CD4-positive, alpha-beta T cell treated with Interleukin-1 beta for 1 hour (primary cell): ENCODE results near the gene MPPE1.
"Not testable (repeated sequence)": the region's sequence is repeated elsewhere in the genome, so short reads cannot be mapped to it uniquely, and the experiment has no call there.

ENCODE experiments used
- DNase-seq, 2 donors: peaks; one replicate each; pipeline ENCODE4 v3.0.0-alpha.2; 2020 to 2022

The MPPE1 gene

DNA sequence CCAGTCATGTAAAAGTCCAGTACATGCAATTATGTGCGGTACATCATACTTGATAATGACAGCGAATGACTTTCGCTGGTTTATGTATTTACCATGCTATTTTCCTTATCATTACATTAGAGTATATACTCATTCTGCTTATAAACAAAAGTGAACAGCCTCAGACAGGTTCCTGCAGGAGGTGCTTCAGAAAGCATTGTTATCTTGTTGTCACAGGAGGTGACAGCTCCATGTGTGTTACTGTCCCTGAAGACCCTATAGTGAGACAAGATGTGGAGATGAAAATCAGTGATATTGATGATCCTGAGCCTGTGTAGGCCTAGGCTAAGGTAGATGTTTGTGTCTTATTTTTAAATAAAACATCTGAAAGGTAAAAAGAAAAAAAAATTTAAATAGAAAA is 15.3 kb upstream of the MPPE1 start:
- no peak for DNase-seq

- DNase-seq = not testable (repeated sequence)
Observed at GRCh38 chr18:11919522-11919921, 11.4 kb upstream of the MPPE1 start.

DNA sequence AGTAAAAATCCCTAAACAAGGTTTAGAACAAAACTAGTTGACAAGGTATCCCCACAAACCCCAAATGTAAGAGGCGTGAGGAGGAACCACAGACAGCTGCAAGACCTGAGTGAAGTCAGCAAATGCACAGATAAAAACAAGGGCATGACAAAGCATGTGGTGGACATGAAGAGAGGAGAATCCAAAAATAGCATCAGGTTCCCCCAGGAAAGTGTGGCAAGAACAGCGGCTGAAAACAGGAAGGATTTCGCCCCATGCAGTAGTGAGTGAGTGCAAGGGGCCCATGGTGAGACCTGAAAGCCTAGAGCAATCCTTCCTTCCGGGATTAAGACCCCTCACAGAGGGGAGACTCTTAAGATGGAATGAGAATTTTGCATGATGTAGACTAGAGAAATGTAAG is 8.8 kb upstream of the MPPE1 start:
- peak in 1 of 2 donors; percentile 28 for DNase-seq

GRCh38 chr18:11909591-11910026 is 1.5 kb upstream of the MPPE1 start:
- DNase-seq = no peak

DNA sequence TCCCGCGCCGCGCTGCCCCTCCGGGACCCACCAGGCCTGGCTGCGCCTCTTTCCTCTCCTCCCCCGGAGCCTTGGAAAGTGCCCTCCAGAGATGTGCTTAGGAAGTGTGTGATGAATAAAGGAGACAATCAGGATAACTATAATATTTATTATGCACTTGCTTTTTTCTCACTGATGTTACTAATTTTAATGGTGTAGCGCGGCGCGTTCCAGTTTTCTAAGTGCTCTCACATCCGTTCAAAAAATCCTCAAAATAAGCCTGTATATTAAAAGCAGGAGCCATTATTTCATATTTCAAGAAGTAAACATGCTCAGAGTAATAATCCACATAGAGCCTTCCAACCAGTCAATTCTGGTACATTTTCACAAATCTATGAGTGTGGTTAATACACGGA is 941 bp upstream of the MPPE1 start:
- peak in 1 of 2 donors; percentile 26 for DNase-seq

GRCh38 chr18:11906926-11907874 is 917 bp downstream of the MPPE1 start:
- no peak for DNase-seq

GRCh38 chr18:11906176-11906575 is 1.9 kb downstream of the MPPE1 start:
- no peak for DNase-seq

GRCh38 chr18:11905613-11906012 is 2.5 kb downstream of the MPPE1 start:
- no peak for DNase-seq

DNA sequence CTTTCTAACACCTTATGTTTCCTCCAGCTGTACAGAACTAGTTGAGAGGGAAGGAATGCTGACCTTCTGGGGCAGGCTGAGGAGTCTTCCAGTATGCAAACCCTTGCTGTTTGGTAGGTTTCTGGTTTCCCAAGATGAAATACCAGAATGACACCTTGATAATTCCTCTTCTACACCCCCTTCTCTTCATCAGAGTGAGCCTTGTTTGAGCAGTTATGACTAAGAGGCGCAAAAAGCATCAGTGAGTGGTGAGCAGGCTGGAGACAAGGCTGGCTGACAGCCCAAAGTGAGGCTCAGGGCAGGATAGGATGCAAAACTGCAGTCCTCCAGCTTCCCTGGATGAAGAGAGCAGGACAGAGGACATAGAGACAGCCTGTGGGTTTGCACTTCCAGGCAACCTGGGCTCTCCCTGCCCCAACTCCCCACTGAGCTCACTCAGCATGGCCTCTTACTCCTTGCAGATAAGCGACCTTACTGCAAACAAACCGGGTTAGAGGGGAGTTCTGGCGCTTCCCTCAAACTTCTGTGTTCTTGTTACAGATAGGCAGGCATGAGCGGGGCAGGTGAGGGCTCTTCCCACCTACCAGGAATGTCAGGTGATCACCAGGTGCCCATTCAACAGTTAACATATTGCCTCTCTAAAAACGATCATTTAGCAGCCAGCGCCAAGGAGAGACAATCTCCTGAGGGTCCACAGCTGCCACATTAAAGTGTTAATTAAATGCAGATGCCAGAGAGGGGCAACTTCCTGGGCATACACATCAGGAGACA is 5.4 kb downstream of the MPPE1 start:
- no peak for DNase-seq

- DNase-seq = no peak
Observed at GRCh38 chr18:11901826-11902438, 6.2 kb downstream of the MPPE1 start.

DNA sequence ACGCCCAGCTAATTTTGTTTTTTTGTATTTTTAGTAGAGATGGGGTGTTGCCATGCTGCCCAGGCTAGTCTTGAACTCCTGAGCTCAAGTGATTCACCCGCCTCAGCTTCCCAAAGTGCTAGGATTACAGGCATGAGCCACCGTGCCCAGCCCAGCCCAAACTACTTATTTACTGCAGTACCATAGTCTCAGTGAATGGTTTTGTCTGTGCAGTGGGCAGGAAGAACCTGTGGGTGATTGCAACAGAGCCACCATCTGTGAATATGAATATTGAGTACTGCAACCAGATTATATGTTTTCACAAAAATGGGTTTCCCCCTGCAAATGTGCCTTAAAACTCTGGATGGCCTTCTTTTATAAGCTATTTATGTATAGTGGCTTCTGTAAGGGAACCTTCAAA is 9.1 kb downstream of the MPPE1 start:
- no peak for DNase-seq

DNA sequence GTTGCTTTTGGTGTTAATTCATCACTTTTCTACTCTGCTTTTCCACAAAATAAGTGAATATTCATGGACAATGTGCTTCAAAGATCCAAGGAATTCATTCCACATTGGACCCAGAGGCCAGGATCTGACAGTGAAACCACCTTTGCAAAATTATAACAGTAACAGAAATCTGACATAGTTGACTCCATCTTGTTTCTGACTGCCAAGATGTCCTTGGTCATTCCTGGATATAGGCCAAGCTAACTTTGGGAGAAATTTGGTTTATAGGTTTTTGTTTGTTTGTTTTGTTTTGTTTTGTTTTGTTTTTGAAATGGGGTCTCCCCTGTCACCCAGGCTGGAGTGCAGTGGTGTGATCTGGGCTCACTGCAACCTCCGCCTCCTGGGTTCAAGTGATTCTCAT is 10.3 kb downstream of the MPPE1 start:
- DNase-seq = no peak

DNA sequence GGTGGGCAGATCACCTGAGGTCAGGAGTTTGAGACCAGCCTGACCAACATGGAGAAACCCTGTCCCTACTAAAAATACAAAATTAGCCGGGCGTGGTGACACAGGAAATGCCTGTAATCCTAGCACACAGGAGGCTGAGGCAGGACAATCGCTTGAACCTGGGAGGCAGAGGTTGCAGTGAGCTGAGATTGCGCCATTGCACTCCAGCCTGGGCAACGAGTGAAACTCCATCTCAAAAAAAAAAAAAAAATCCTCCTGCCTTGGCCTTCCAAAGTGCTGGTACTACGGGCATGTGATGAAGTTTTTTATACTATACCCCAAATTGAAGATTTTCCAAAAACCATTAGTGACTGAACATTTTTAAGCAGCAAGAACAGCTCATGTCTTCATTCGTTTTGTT is 15.7 kb downstream of the MPPE1 start:
- DNase-seq = not testable (repeated sequence)

DNA sequence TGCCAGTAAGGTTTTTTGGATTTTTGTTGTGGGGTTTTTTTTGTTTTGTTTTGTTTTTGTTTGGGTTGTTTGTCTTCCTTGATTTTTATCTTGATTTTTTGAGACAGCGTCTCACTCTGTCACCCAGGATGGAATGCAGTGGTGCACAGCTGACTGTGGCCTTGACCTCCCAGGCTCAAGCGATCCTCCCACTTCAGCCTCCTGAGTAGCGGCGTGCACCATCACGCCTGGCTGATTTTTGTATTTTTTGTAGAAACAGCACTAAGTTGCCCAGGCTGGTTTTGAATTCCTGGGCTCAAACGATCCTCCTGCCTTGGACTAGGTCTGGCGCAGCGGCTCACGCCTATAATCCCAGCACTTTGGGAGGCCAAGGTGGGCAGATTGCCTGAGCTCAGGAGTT is 16.4 kb downstream of the MPPE1 start:
- DNase-seq = no peak

- DNase-seq = no peak
Observed at GRCh38 chr18:11889284-11889683, 18.8 kb downstream of the MPPE1 start.

DNA sequence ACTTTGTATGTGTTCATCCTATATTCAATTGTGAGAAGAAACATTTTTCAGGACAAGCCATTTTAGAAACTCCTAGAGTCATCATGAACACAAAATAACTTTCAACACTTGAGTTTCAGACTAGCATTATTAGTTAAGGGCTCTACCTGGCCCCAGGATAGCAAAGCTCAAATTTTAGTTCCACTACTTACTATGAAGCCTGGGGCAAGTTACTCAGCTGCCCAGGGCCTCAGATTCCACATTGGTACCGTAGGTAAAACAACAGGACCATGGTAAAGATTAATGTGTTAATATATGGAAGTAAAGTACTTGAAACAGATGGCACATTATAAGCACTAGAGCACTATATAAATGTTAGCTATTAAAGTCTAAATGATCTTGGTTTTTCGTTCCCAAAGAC is 19.4 kb downstream of the MPPE1 start:
- DNase-seq = no peak

DNA sequence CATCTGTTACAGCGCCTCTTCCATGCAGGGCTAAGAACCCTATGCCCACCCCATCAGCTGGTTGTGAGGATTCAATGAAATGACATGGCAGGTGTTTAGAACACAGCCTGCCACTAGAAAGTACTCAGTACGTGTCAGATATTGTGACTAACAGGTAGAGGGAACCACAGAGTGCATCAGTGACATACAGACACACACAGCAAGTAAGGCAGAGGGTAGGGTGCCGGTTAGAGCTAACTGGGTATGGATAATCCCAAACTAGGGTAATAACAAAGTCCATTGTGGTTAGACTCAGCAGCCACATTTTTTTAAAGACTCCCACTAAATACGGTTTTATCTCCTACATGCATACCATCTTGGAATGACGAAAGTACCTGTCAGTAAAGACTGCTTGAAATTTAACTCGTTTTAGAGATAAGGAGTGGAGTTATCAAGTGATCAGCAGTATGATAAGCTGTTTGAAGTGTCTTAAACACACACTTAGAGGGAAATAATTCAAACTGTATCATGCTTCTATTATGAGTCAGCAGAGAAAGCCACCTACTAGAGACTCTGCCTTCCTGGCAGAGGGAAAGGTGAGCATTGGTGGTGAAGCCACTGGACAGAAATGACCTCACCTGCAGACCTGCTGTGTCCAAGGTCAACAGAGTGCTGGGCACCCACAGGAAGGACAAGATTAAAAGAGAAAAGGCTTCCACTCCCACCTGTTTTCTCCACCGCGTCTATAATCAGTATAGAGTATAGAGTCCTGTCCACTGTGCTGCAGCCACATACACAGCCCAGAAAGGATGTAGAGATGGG is 20.6 kb downstream of the MPPE1 start:
- DNase-seq = no peak

GRCh38 chr18:11886577-11887110 is 21.5 kb downstream of the MPPE1 start:
- DNase-seq = no peak

- DNase-seq = peak in 1 of 2 donors; percentile 43
Observed at GRCh38 chr18:11885278-11885947, 22.7 kb downstream of the MPPE1 start.

- no peak for DNase-seq
Observed at GRCh38 chr18:11884396-11885030, 23.6 kb downstream of the MPPE1 start.

GRCh38 chr18:11883153-11883552 is 25.0 kb downstream of the MPPE1 start:
- DNase-seq = peak in 1 of 2 donors; percentile 16
